Activated CD8-positive, alpha-beta memory T cell treated with anti-CD3 and anti-CD28 coated beads for 48 hours (primary cell): Measurements from ENCODE around the gene POFUT2.
"Not testable (repeated sequence)": the region's sequence is repeated elsewhere in the genome, so short reads cannot be mapped to it uniquely, and the experiment has no call there.

Source experiments
- DNase-seq, 3 experiments: peaks; one replicate each; pipeline ENCODE4 v3.0.0-alpha.2; 2020; ENCODE audit warnings: low read depth in 2 of 3, low spot score in 2 of 3

POFUT2 gene

GRCh38 chr21:45326891-45327440 lies 39.3 kb upstream of the POFUT2 start:
- no peak for DNase-seq

- DNase-seq, result no peak
These were observed 38.6 kb upstream of the POFUT2 start for GRCh38 chr21:45326169-45326851.

DNA sequence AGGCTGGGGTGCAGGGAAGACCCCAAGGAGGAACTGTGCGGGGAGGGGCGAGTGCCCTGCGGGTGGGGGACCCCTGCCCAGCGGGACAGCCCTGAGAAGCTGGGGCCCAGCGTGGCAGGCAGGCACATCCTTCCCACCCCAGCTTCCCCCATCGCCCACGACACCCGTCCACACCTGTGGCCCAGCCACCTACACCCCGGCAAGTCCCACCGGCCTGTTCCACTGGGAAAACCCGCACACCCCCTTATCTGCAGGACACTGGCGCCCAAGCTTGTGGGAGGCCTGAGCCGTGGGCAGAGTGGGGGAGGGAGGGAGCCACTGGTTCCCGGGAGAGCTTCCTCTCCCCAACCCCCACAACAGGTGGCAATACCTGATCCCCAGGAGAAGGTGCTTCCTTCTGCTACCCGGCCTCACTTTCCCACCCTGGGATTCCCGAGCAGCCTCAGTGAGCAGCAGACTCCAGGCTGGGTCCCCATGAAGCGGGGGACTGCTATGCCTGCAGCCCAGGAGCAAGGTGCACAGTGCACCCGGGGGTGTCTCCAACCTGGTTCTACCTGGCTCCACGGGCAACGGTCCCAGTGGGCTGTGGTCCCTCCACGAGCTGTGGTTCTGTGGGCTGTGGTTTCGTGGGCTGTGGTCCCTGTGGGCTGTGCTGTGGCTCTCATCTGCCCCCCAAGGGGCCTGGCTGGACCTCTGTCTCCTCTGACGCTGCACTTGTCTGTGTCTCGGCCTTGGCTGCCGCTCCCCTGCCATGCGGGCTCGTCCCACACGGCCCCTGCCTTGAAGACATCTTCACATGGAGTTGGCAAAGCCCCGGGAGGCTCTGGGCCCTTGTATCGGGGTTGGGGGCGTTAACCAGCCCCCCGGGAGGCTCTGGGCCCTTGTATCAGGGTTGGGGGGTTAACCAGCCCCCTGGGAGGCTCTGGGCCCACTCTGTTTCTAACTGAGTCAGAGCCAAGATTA lies 37.8 kb upstream of the POFUT2 start:
- DNase-seq, result no peak

- no peak for DNase-seq
These were observed 37.0 kb upstream of the POFUT2 start for GRCh38 chr21:45324489-45325205.

GRCh38 chr21:45323487-45324311 lies 36.0 kb upstream of the POFUT2 start:
- no peak for DNase-seq

DNA sequence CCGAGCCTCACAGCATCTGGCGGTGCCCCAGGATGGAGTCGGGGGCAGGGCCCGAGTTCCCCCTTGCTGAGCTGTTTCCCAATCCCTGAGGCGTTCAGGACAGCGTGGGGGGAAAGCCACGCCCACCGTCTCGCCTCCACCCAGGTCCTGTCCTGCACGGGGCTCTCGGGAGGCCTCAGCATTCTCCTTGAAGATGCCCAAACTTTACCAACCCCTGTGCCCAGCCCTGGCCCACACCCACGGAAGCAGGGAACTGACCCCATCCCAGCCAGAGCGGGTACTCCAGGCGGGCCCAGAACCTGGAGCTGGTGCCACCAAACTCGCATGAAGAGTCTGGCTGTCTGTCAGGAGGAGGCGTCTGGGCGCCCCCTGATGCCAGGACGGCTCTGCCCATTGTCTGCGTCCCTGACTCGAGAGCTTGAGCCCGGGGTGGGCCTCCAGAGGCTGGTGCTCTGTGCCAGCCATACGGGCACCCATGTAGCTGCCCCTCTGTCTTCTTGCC lies 35.3 kb upstream of the POFUT2 start:
- DNase-seq, result no peak

DNA sequence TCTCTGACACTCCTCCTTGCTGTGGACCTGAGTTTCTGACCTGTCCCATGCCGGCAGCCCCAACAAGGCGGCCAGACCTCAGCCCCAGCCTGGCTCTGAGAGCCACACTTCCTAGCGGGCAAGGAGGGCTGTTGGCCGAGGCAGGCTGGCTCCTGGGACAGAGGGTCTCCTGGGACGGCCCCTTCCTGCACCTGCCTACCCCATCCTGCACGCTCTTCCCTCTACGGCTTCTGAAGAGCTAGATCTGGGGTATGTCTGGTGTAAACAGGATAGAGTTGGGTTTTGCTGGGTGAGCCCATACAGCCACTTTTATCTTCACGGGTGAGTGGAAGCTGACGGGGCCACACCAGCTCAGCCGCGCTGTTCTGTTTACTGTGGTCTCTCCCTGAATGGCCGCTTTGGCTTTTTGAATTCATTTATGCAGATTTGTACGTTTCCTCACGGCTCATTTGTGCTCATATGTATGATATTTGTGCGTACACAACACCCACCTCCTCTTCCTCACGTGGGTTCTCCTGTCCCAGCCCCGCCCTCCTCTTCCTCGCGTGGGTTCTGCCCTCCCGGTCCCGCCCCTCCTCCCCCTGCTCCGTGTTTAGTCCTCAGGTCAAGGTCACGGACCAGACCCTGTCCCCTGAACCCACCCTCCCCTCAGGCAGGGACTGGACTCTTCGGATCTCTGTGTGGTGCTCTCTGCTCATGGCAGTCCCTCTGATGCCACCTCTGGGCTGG lies 34.7 kb upstream of the POFUT2 start:
- DNase-seq, result no peak

DNA sequence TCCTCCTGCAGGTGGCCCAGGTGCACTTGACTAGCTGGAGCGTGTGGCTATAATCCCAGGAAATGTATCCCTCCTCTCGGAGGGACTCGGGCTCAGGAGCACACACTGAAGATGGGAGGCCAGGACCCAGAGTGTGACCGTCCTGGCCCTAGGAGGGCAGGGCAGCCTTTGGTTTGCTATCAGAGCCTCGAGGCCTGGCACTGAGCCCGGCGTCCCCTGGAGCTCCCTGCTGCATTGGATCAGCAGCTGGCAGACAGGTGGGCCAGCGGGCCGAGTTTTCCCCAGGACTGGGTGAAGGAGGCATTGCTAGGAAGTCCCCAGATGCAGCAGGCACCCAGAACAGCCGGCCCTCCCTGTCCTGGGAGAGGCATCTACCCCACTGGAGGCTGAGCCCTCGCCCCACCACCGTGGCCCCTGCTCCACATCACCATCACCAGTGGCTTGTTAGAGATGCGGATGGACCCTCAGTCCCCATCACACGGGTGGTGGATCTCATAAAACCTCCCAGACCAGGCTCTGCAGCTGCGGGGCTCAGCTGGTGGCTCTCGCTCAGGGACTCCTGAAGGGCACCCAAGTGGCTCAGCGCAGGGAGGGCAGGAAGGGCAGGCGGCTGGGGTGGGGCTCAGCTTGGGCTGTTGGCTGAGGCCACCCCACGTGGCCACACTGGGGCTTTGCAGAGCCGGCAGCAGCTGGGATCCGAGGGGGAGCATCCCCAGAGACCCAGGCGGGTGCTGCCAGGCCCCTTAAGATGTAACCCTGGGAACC lies 32.7 kb upstream of the POFUT2 start:
- no peak for DNase-seq

DNA sequence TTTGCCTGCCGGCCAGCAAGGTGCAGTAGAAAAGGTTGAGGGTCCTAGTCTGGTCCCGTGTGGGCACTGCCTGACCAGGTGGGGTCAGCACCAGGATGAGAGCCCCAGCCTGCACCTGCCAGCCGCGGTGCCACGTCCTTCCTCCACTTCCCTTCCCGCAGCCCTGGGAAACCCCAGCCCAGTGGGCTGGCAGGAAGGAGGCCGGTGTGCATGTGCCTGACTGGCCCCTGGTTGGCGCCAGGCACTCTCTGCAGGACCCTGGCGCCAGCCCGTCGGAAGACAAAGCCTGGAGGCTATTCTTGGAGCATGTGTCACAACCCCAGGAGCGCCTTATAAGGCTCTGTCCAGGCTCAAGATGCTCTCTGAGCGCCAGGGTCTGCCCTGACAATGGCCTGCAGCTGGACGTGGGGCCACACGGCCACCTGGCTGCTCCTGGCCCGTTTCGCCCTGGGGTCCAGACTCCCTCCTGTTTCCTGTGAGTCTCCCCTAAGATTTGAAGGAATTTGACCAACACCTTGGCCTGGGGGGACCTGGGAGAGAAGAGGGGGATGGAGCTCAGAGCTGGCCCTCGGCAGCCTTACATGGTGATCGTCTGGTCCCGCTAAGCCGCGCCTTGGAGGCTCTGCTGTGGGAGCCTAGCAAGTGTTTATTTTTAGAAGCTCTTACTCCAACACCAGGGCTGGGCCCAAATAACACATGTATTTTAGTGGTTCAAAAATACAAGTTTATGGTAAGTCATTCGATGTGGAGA lies 31.9 kb upstream of the POFUT2 start:
- no peak for DNase-seq

DNA sequence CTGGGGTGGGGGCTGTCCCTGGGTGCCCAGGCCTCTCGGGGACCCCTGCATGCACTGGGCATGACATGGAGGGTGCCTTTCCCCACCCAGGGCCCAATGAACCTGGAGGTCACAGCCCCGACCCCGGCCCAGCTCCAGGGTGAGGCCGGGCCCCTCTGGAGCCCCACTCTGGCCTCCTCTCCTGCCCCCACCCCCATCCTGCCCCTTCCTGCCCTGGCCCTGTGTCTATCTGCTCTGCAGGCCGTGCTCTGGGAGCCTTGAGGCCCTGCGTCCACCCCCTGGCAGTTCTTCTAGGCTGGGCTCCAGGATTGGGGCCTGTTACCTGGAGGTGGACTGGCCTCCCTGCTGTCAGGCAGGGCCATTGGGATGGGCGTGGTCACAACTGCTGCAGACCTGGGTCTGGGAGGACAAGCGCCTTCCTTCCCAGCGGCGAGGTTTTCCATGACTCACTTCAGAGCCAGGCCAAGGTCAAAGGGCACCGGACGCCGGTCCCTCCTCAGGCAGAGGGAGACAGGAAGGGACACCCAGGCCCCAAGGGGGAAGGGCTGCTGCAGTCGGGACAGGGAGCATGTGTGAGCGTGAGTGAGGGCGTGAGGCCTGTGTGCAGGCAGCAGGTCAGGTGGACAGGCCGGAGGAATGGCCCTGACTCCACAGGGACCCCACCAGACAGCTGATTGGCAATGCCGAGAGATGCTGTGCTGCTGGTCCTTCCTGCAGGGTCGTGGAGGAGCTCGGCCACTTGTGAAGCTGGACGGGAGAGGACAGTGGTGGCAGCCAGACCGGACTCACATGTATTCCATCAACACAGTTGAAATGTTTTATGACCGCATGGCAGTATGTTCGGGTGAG lies 31.1 kb upstream of the POFUT2 start:
- no peak for DNase-seq

DNA sequence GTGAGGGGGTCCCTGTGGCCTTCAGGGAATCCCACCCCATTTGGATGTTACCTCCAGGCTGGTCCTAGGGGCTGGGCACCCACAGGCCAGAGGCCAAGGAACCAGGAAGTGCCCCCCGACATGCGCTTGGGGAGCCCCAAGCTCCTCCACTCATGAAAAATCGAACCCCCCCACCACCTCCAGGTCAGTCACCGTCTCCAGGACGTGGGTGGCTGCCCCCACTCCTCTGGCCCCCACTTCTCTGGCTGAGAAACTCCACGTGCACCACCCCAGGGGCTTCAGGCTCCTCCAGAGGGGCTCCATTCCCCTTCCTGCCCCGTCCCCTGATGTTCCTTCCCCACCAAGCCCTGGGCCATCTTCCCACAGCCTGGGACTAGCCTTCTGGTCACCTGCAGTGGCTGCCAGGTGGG lies 30.5 kb upstream of the POFUT2 start:
- DNase-seq, result no peak

- DNase-seq, result no peak
These were observed 29.9 kb upstream of the POFUT2 start for GRCh38 chr21:45317398-45318145.

- DNase-seq, result no peak
These were observed 29.2 kb upstream of the POFUT2 start for GRCh38 chr21:45316871-45317397.

GRCh38 chr21:45315676-45316470 lies 28.2 kb upstream of the POFUT2 start:
- not testable (repeated sequence) for DNase-seq

- no peak for DNase-seq
These were observed 26.0 kb upstream of the POFUT2 start for GRCh38 chr21:45313682-45314081.

DNA sequence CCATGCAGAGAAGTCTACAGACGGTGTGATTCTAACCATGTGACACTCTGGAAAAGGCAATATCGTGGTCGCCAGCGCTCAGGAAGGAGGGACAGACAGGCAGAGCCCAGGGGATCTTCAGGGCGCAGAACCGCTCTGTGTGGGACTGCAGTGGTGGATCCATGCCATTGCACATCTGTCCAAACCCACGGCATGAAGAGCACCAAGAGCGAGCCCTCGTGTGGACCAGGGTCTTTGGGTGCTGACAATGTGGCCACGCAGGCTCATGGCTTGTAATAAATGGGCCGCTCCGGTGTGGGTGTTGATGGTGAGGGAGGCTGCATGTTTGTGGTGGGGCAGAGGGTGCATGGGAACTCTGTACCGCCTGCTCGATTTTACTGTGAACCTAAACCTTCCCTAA lies 25.3 kb upstream of the POFUT2 start:
- no peak for DNase-seq
